ENCODE results near the gene IFNA2.
"Not testable (repeated sequence)": the region's sequence is repeated elsewhere in the genome, so short reads cannot be mapped to it uniquely, and the experiment has no call there.

Gene IFNA2

DNA sequence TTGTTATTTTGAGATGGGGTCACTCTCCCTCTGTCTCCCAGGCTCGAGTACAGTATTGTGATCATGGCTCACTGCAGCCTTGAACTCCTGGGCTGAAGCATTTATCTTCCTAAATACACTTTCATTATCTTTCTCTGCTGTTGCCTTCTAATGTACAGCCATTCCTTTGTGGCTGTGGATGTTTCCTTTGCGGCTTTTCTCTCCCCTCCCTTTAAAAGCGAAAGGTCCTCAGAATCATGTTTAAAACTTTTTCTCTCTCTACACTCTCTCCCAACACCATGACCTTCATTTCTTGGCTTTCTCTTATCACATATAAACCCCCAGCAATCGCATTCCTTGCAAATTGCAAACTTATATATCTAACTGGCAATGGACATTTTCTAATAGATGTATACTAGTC lies 1.6 kb downstream of the IFNA2 start:
- H3K4me3 ChIP-seq (ENCODE audit: low read depth, low read length), result no peak overlapping the region
- in situ Hi-C loops (cut with HindIII; ENCODE audit: low sequenced_read_pairs), result no loop called here
- DNase-seq (ENCODE audit: low read depth), result no peak
- TF ChIP-seq, protein P1, sequence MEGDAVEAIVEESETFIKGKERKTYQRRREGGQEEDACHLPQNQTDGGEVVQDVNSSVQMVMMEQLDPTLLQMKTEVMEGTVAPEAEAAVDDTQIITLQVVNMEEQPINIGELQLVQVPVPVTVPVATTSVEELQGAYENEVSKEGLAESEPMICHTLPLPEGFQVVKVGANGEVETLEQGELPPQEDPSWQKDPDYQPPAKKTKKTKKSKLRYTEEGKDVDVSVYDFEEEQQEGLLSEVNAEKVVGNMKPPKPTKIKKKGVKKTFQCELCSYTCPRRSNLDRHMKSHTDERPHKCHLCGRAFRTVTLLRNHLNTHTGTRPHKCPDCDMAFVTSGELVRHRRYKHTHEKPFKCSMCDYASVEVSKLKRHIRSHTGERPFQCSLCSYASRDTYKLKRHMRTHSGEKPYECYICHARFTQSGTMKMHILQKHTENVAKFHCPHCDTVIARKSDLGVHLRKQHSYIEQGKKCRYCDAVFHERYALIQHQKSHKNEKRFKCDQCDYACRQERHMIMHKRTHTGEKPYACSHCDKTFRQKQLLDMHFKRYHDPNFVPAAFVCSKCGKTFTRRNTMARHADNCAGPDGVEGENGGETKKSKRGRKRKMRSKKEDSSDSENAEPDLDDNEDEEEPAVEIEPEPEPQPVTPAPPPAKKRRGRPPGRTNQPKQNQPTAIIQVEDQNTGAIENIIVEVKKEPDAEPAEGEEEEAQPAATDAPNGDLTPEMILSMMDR (IDR thresholded peaks at IDR 0.05; ENCODE audit: low read depth, low read length, missing control alignments), result no peak

DNA sequence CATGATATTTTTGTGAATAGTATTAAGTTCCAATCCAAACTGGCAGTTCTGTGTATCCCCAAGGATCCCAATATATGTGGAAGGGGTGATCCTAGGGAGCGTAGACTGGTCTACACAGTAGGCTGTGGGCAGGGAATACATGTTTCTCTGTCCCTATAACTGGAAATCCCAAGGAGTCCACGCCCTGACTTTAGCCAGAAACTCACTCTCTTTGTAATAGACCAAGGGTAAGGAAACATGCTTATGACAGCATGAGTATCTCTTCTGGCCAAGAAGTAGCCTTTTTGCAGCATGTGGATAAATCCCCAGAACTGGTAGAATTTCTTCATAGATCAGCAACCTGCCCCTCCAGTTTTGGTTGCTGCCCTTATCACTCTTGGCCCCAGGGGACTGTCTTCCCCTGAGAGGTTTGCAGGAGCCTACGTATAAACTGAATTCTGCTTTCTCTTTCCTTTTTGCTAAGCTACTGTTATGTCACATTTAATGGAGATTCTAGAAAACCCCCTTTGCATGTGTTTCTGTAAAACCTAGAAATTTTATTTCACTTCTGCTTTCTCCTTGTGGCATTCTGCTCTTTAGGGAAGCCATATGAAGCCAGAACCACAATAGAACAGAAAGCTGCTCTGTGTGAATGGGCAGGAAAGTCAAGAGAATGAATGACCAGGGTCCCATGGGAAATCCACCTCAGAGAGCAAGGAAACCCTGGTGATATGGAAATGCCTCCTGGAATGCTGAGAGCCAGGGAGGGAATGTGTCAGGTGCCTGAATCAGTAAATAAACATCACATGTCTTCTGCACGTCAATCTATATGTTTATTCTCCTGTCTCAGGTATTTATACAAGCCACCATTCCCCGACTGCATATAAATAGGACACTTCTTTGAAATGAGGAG lies 3.5 kb downstream of the IFNA2 start:
- in situ Hi-C loops (cut with HindIII; ENCODE audit: low sequenced_read_pairs), result no loop called here
- no peak for DNase-seq (ENCODE audit: low read depth)
- TF ChIP-seq, protein P1 (IDR thresholded peaks at IDR 0.05; ENCODE audit: low read depth, low read length, missing control alignments), result no peak
- no peak overlapping the region for H3K4me3 ChIP-seq (ENCODE audit: low read depth, low read length)

DNA sequence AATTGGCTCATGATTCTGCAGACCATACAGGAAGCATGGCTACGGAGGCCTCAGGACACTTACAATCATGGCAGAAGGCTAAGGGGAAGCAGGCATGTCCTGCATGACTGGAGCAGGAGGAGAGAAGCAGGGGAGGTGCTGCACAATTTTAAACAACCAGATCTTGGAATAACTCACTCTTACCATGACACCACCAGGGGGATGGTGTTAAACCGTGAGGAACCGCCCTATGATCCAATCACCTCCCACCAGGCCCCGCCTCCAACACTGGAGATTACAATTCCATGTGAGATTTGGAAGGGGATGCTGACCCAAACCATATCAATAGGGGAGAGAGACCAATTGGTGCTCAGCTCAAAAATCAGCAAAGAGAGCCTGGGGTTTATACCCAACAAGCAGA lies 13.7 kb downstream of the IFNA2 start:
- DNase-seq (ENCODE audit: low read depth); H3K4me3 ChIP-seq (ENCODE audit: low read depth, low read length); in situ Hi-C loops (cut with HindIII; ENCODE audit: low sequenced_read_pairs): not testable (repeated sequence)

DNA sequence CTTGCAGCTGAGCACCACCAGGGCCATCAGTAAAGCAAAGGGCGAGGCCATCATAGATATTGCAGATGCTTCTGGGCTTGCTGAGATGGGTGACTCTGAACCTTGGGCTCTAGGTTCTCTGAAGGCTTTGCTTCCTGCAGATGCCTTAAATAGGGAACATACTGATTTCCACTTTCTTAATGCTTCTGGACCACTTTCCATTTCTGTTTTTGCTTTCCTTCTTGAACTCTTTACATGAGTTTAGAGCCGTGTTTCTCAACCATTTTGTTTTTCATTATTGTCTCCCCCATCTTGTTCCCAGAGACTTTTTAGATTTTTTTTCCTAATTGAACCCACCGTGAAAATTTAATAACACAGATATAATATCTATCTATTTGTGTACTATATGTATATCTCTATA lies 17.2 kb downstream of the IFNA2 start, which contains the start of gene IFNA13:
Gene IFNA13 (minus strand): TSS at position 101 of the 400 bp plus-strand sequence. CDS start 47 bp downstream, at position 54.
- TF ChIP-seq, protein P1 (IDR thresholded peaks at IDR 0.05; ENCODE audit: low read depth, low read length, missing control alignments), result no peak
- H3K4me3 ChIP-seq (ENCODE audit: low read depth, low read length), result no peak within 1 kb of the TSS
- in situ Hi-C loops (cut with HindIII; ENCODE audit: low sequenced_read_pairs), result no loop called here
- no peak for DNase-seq (ENCODE audit: low read depth)

DNA sequence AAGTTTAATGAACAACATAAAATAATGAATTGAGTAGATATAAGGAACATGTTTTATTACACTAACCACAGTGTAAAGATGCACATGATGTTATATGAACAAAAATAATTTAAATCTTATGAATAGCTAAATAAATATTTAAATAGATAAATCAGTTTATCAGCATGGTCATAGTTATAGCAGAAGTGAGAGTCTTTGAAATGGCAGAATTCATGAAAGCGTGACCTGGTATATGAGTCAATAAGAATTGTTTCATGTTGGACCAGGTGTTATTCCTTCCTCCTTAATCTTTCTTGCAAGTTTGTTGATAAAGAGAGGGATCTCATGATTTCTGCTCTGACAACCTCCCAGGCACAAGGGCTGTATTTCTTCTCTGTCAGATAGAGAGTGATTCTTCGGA lies 18.0 kb downstream of the IFNA2 start:
- in situ Hi-C loops (cut with HindIII; ENCODE audit: low sequenced_read_pairs); DNase-seq (ENCODE audit: low read depth): not testable (repeated sequence)

DNA sequence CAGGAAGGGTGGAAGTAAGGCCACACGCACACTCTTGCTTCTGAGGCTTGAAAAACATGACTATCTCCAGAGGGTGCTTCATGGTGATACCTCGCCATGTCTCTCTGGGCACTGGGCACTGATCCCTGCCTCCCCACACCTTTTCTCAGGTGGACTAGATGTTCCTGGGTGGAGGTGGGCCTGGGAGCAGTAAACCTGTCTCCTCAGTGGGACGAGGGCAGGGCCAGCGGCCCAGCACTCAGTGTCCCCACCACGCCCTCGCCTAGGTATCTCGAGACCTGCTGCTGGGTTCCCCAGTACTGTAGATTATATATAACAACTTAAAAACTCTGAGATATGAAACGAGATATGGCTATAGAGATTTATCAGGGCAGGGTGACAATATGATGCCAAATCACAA lies 22.9 kb downstream of the IFNA2 start:
- no peak for DNase-seq (ENCODE audit: low read depth)
- in situ Hi-C loops (cut with HindIII; ENCODE audit: low sequenced_read_pairs), result no loop called here
- no peak overlapping the region for H3K4me3 ChIP-seq (ENCODE audit: low read depth, low read length)
- TF ChIP-seq, protein P1 (IDR thresholded peaks at IDR 0.05; ENCODE audit: low read depth, low read length, missing control alignments), result no peak

More for the DNA sequence above, 18.0 kb downstream of the IFNA2 start:
- not testable (repeated sequence) for H3K4me3 ChIP-seq (ENCODE audit: low read depth, low read length)

DNA sequence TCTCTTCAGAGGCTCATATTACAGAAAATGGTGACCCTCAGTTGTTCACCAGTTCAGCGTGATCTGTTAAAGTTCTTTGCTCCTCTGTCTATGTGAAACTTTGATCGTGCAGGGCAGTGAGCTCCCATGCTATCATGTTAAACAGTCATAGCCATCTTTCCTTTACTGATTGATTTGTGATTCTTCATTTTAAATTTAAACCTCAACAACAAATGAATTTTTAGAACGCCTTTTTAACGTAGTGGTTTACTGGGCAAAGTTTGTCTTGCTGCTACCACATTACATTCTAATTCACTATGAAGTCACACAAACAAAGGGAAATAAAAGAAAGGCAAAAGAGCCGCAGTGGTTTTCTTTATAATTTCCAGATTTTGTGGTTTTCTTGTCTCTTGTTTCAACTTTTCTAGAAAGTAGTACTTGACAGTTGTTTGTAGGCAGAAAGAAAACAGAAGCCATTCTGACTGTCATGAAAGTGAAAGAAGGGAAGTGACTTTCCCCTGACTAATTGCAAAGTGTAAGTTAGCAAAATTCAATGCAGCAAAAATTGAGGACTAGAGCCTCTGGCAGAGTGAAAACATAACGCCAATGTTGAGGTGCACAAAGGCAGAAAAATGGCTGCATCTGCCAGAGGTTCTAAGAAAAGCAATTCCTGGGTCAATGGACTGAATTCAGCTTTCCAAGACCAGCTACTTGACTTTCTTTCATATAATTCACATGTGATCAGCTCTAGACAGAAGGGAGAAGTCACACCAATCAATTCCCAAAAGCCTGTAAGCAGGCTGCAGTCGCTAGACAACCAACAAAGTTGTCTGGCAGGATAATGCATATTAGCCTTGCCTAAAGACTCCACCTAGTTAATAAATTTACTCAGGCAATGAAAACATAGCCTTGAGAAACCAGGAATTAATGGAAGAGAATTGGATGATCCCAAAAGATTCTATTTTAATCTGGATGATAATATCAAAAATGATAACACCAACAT lies 27.4 kb downstream of the IFNA2 start:
- H3K4me3 ChIP-seq (ENCODE audit: low read depth, low read length), result no peak overlapping the region
- no peak for DNase-seq (ENCODE audit: low read depth)
- in situ Hi-C loops (cut with HindIII; ENCODE audit: low sequenced_read_pairs), result no loop called here
- TF ChIP-seq, protein P1 (IDR thresholded peaks at IDR 0.05; ENCODE audit: low read depth, low read length, missing control alignments), result no peak

Data from astrocyte of the cerebellum (primary cell).